Choroid plexus epithelial cell (primary cell): ENCODE data around the gene ERCC4.

ENCODE experiments used
- DNase-seq: peaks from one replicate; pipeline ENCODE4 v3.0.0-alpha.2; 2010; ENCODE audit warnings: low read depth
- H3K4me3 ChIP-seq: 2 replicates; pipeline ENCODE4 v1.5.1; 2011; ENCODE audit warnings: low read depth, mild to moderate bottlenecking, control low read depth, low read length, moderate library complexity
- TF ChIP-seq, protein P1 (sequence below): conservative IDR thresholded peaks from 2 replicates; pipeline ENCODE4 v1.5.1; 2011; ENCODE audit warnings: low read depth, mild to moderate bottlenecking, control low read depth, inconsistent platforms, low read length, moderate library complexity

Gene ERCC4

DNA sequence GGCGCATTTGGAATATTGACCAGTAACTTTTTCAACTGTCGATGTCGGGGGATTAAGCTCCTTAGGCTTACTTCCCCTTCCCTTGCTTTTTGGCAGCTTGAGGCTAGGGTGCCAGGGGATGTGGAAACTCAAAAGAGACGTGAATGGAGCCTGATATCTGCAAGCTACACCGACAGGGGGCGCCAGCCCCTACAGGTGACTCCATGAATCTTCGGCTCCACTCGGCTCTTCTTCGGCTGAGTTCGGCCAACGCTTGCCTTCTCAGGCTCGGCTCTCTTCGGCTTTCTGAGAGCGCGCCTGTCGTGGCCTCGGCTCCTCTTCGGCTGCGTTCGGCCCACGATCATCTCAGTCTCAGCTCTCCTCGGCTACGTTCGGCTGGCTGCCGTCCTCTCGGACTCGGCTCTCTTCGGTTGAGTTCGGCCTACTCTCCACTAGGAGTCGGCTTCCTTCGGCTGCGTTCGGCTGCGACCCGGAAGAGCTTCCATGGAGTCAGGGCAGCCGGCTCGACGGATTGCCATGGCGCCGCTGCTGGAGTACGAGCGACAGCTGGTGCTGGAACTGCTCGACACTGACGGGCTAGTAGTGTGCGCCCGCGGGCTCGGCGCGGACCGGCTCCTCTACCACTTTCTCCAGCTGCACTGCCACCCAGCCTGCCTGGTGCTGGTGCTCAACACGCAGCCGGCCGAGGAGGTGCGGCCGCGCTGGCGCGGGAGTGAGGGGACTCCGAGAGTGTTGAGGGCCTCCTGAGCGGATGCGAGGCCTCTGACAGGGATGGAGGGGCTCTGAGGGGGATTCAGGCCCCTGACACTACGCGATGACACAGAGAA is at the start of gene ERCC4:
ERCC4 (plus strand) TSS at position 472 of the 827 bp plus-strand sequence; CDS start at position 484, 12 bp downstream.
- H3K4me3 ChIP-seq, result peak within 1 kb of the TSS; percentile 99
- TF ChIP-seq, protein P1, sequence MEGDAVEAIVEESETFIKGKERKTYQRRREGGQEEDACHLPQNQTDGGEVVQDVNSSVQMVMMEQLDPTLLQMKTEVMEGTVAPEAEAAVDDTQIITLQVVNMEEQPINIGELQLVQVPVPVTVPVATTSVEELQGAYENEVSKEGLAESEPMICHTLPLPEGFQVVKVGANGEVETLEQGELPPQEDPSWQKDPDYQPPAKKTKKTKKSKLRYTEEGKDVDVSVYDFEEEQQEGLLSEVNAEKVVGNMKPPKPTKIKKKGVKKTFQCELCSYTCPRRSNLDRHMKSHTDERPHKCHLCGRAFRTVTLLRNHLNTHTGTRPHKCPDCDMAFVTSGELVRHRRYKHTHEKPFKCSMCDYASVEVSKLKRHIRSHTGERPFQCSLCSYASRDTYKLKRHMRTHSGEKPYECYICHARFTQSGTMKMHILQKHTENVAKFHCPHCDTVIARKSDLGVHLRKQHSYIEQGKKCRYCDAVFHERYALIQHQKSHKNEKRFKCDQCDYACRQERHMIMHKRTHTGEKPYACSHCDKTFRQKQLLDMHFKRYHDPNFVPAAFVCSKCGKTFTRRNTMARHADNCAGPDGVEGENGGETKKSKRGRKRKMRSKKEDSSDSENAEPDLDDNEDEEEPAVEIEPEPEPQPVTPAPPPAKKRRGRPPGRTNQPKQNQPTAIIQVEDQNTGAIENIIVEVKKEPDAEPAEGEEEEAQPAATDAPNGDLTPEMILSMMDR, result peak; percentile 94
- DNase-seq, result peak; percentile 100

GRCh38 chr16:13873835-13874438 is 46.0 kb upstream of the ERCC4 start:
- TF ChIP-seq, protein P1, result peak; percentile 56
- peak; percentile 38 for DNase-seq

DNA sequence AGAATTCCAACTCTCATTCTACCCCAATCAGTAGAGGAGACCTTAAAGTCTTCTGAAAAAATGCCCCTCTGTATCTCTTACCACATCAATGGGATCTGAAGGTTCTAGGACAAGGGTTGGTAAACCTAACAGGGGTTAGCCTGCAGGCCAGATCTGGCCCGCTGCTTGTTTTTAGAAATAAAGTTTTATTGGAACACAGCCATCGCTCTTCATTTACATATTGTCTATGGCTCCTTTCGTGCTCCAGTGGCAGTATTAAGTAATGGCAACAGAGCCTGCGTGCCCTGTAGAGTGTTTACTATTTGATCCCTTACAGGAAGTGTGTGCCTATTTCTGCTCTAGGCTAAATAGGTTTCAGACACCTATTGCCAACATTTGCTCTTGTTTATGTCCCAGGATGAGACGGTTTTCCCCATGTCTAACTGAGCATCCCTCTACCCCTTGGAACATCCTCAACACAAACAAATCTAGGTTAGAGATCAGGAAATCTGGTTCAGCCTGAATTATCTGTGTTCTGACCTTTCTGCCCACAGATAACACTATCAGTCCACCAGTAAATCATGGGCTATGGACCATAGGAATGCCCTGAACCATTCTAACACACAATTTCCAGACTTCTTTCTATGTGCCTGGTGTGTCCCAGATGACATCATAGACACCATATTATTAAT is 44.2 kb upstream of the ERCC4 start:
- no peak overlapping the region for H3K4me3 ChIP-seq

More at GRCh38 chr16:13873835-13874438, 46.0 kb upstream of the ERCC4 start:
- no peak overlapping the region for H3K4me3 ChIP-seq

DNA sequence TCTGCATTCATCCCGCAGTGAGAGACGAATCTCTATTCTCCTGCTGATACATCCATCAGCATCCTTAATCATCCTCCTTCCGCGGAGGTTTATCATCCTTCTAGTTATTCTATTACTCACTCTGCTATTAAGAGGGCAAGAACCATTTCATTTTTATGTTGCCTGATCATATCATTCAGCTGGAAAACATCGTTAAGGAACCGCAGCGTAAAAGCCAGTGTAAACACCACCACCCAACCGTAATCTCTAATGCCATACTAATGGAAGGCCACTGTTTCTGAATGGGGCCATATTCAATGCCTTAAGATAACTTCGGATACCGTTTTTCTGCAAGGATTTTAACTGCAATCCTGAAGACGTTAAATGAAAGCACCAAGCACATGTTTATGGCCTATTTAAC is 36.7 kb upstream of the ERCC4 start:
- H3K4me3 ChIP-seq, result no peak overlapping the region
- TF ChIP-seq, protein P1, result no peak
- no peak for DNase-seq

More for the DNA sequence above, 44.2 kb upstream of the ERCC4 start:
- DNase-seq, result no peak
- TF ChIP-seq, protein P1, result no peak

GRCh38 chr16:13883881-13884280 is 36.1 kb upstream of the ERCC4 start:
- TF ChIP-seq, protein P1, result no peak
- no peak for DNase-seq
- H3K4me3 ChIP-seq, result no peak overlapping the region

DNA sequence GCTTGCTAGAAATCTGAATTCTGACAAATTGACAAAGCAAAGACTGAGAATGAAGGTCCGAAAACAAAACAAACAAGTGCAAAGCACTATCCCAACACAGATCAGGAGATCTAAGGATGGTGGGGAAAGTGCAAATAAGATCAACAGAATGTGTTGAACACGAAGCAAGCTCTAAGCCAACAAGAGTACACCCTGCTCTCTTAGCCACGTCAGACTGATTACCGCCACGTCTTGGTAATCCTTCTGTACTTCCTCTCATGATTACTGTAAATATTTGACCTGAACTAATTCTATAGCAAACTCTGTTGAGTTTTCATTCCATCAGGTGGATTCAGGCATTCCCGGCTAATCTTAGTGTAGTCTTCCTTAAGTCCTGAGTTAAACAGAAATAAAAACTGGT is 34.3 kb upstream of the ERCC4 start:
- no peak for DNase-seq
- TF ChIP-seq, protein P1, result no peak
- H3K4me3 ChIP-seq, result no peak overlapping the region
